Inflammatory macrophage treated with lipopolysaccharide for 4 hours (primary cell): ENCODE measurements around the gene PGRMC2.
A peak's percentile ranks its signal among the peaks of the same experiment; 100 is the strongest.

Experiments
- DNase-seq: peaks from one replicate; pipeline ENCODE4 v3.0.0-alpha.2; 2020

The PGRMC2 gene, protein sequence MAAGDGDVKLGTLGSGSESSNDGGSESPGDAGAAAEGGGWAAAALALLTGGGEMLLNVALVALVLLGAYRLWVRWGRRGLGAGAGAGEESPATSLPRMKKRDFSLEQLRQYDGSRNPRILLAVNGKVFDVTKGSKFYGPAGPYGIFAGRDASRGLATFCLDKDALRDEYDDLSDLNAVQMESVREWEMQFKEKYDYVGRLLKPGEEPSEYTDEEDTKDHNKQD

DNA sequence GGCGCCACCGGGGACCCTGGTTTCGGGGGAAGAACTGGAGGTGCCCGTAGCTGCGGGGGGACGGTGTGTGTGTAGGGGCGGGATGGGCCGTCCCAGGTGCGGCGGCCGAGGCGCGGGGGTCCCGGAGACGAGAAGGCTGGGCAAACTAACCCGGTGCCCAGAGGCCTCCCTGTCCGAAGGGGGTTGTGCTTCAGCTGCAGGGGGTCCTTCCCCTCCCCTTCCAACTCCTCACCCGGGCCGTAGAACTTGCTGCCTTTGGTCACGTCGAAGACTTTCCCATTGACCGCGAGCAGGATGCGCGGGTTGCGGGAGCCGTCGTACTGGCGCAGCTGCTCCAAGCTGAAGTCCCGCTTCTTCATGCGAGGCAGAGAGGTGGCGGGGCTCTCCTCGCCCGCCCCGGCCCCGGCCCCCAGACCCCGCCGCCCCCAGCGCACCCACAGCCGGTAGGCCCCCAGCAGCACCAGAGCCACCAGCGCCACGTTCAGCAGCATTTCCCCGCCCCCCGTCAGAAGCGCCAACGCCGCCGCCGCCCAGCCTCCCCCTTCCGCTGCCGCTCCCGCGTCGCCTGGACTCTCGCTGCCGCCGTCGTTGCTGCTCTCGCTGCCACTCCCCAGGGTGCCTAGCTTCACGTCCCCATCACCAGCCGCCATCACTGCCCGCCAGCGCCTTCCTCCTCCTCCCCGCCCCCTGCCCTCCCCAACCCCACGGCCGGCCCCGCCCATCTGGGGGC, at the start of gene PGRMC2:
PGRMC2 (minus strand) TSS at position 673 of the 730 bp plus-strand sequence; CDS start at position 650, 23 bp downstream.
- peak; percentile 17 for DNase-seq

DNA sequence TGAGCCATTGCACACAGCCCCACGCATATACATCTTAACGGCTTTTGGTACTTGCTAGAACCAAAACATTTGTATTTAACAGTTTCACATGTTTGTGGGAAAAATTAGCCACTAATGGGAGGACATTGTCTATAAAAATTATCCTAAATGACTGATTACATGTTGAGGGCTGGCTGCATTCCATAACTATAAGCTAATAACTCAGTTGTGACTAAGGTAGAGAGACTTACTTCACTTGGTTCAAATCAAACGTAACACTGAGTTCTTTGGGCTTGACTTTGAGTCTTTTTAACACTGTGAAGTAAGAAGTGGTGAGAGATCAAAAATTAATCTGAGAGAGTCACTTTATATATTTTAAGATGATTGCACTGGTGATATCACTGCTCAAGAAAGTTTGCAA, 47.9 kb upstream of the PGRMC2 start:
- DNase-seq: no peak

DNA sequence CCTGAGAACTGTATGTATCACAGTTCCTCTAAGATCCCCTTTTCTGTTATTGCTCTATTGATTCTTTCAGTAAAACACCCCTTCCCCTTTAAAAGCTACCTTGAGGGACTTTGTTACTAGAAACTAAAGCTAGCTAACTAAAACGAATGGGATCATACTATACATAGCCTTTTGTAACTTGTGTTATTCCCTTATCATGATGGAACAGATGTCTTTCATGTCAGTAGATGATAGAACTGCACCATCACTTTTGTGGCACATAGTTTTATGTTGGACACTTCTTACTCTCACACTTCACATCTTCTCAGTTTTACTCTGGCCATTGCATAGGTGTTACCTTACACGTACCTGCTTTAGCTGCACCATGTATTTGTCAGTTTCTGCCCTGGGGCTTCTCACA, 46.6 kb upstream of the PGRMC2 start:
- DNase-seq: no peak

DNA sequence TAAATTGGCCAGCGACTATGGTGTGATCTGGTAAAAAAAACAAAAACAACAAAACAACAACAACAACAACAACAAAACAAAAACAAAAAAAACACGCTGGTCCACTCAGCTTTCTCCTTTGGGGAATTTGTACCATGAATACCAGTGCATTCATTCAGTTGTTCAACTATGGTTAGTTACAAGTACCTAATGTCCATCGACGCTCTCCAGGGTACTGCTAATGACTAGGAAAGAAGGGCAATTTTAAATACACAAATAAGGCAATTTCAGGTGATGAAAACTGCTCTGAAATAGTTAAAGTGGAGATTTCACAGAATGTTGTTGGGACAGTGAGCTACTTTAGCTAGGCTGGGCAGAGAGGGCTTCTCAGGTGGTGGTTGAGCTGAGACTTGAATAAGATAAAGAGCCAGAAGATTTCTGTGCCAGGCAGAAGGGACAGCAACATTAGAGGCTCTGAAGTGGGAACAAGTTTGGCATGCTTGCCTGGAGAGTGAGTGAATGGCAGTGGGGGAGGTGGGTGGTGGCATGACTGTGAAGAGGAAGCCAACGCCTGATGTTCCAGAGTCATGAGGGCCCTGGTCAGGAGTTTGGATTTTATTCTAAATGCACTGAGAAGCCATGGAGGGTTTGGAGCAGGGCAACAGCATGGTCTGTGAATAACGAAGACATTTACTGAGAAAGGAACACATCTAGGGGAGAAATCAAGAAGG, 45.9 kb upstream of the PGRMC2 start:
- DNase-seq: no peak

DNA sequence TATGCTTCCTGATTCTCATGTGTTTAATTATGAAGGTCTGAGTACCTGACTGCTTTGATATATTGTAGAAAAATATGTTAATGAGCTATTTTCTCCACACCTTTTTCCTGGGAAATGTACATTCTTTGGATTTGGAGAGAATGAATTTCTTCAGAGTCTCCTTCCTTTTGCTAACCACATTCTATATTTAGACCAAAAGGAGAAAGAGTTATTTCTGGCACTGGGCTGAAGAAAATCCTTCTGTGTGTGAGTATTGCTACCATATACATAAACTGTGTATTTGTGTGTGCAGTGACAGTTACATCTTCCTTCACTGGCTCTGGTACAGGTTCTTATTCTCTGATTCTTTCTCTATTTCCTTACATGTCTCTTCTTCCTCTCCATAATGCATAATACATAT, 44.5 kb upstream of the PGRMC2 start:
- no peak for DNase-seq

DNA sequence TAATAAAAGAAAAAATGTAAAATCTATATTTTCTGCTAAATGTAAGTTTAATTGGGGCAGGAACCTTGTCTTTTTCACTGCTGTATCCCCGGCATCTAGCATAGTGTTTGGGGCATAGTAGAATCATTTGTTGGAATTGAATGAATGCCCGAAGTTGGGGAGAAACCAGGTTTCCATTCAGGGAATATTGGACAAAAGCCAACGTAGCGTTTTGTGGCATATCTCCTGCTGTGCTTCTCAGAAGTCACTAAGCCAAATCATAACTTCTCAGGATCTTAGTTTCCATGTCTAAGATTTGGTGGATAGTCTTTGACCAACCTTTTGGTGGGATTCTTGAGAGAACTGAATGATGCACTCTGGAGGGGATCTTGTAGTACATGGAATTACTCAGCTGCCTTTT, 42.0 kb upstream of the PGRMC2 start:
- DNase-seq: no peak

DNA sequence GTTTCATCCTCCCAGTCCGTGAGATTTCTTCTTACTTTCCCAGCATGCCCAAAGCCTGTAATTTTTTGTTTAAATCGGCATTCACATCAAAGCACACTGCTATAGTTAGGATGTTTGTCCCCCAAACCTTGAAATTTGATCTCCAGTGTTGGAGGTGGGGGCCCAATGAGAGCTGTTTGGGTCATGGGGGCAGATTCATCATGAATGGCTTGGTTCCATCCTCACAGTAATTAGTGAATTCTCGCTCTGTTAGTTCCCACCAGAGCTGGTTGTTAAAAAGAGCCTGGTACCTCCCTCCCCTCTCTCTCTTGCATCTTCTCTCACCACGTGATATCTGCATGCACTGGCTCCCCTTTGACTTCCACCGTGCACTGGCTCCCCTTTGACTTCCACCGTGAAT, 40.5 kb upstream of the PGRMC2 start:
- DNase-seq: no peak

DNA sequence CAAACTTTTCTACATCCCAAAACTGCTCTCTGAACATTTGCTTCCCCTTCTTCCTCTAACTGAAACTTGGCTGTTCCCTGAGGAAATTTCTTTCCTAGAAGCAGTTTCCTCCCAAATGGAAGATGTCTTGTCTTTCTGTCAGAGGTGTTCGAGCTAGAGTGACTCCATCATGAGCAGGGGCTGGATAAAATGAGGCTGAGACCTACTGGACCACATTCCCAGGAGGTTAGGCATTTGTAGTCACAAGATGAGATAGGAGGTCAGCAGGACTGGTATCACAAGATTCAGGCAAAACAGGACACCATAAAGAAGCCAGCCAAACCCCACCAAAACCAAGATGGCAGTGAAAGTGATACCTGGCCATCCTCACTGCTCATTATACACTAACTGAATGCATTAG, 35.8 kb upstream of the PGRMC2 start:
- DNase-seq: no peak

DNA sequence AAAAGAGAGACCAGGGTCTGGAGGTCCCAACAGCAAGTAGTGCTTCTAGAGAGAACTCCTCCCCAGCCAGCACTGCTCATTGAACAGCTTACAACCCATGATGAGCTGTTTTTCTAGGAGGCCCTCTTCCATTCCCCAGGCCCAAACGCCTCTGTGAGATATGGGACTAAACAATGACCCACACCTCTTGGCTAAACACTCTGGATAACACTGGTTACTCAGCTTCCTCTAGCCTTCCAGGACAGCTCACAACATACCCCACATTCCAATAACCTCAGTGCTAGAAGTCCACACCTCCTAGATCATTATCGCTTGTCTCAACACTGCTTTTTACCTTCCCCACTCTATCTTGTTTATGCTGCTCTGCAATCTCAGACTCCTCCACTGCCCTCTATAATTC, 35.4 kb upstream of the PGRMC2 start:
- no peak for DNase-seq

DNA sequence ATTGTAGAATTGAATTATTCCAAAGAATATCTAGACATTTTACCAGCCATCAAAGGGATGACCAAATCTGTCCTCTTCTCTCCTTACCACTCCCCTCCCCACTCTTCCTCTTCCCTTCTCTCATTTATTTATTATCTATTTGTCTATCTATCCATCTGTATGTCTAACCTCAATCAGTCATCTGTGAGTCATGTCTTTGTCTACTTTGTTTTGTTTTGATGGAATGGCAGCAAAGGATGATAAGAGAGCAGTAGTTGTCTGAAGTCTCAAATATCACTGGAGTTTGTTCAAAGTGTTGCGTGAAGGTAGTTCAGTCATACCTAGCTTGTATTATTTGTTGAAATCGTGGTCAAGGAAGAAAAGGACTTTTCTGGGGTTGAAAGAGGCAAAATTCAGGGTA, 34.7 kb upstream of the PGRMC2 start:
- DNase-seq: no peak

DNA sequence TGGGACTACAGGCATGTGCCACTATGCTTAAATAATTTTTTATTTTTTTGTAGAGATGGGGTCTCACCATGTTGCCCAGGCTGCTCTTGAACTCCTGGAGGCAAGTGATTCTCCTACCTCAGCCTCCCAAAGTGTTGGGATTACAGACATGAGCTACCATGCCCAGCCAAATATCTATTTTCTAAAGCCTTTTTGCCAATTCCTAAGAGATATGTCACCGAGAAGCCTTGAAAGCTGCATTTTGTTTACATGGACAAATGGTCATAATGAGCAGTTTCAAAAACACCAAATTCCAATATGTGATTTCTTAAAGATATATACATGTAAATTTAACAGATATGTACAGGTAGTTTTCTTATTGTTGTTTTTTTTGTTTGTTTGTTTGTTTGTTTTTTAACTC, 33.0 kb upstream of the PGRMC2 start:
- DNase-seq: no peak

DNA sequence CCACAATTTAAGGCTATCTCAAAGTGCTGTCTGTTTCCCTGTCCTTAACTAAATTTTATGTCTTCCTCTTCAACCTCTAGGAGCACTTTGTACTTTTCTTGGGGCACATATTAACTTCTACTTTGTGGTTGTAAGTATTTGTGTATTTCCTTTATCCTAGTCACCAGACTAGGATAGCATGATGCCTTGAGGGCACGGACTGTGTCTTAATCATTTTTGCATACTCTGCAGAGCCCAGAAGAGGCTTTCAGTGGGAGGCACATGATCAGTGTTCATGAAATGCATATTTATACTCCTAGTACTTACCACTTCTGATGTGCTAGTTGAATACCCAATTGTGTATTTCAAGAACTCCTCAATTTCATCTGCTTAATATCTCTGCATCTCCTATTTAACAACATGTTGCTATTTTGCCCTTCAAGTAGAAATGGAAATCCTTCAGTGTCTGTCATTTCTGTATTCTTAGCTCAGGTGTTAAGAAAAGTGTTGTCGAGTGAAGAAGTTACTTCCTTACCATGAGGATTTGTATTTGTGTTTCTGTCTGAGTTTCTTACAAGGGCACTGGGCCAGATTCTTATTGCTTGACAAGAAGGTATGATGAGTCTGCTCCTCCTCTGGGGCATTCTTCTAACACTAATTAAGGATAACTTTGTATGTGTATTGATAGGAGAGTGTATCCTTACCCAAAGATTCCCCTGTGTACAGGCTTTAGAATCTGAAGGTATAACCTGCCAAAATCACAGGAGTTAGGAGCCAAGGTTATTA, 28.3 kb upstream of the PGRMC2 start:
- DNase-seq: peak; percentile 12

DNA sequence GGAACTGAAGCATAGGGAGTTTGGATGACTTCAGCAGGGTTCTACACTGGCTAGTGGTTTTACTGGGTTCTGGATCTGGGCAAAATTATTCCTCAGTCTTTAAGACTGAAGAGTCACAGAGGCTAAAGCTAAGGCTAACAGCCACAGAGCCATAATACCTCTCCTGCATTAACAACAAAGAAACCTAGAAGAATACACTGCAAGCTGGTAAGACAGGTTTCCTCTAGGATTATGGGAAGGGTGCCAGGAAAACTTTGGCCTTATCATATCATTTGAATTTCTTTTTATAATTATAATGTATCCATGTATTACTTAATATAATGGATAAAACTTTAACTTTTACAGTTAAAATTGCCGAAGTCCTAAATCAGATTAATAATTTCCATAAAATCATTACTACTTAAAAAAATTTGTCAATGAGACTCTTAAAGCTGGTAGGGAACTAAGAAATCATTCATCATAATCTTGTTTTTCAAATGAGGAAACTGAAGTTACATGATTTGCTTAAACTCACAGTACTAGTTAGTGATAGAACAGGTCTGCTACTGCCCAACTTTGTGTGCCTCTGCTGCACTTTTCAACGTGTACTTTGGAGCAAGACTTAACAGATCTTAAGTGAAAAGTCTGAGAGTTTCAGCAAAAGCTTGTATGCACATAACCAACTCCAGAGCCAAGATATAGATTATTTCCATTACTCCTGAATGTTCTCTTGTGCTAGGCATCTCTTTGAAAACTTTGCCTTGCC, 24.2 kb upstream of the PGRMC2 start:
- no peak for DNase-seq

DNA sequence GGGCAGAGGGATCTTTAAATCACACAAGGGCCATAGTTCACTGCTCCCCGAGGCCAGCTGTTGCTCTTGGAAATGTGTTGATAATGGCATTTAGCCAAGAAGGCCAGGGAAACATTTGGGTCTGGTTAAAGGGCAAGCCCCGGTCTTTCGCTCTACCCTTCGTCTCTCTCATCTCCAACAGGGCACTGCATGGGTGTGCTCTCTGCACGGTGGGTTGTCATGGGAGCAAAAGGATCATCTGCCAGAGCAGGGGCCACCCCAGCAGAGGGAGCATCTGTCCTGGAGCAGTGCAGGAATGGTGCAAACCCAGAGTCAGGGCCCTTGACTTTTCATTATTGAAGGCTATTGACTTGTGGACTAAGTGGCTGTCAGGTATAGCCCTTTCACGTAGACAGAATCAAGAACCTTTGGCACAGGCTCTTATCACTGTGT, 22.7 kb upstream of the PGRMC2 start:
- no peak for DNase-seq

DNA sequence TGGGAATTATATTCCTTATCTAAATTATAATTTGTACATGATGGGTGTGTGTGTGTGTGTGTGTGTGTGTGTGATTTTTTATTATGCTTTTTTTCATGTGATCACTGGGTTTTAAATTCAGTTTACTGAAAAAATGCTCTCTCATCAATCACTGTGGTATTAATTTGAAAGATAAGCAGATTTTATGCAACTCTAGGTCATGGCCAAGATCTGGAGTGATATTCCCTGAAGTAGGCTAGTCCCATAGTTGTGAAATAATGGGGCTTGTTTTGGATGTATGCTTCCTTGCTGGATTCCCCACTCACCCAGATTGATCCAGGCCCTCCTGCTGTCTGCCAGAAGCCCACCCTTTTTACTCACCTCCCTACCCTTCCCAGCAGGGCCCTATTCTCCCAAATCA, 22.0 kb upstream of the PGRMC2 start:
- no peak for DNase-seq

DNA sequence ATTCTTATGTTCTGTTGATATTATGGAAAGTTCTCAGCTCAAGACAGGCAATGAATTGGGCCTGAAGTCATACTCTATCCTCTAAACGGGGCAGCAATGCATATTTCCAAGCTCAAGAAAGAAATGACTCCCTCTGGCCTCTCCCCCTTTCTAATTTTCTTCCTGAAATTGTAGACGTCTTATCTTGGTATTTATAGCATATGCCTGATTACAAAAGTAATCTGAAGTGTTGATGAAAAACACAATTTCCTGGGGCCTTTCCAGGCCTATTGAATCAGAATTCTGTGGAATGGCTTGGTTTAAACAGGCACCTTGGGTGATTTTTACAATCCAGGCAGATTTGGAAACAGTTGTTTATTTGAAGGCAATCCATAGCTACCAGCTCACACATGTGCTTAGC, 21.4 kb upstream of the PGRMC2 start:
- no peak for DNase-seq

DNA sequence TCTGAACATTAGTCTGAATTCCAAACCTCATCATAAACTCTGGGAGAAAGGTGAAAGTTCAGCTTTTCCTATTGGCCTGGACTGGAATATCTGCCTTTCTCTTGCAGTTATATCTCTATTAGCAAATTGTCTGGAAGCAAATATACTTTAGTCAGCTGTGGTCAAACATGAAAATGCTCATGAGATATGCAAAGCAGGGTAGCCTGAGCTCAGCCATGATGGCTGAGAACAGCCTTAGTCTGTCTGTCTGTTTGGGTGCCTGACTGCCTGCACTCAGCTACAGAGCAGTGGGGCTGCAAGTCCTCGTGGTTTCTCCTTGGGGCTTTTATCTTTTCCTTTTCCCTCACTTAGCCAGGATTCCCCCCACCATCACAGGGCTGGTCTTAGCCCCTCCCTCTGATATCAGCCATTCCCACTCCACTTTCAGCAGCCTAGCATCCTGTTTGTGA, 19.5 kb upstream of the PGRMC2 start:
- DNase-seq: no peak

DNA sequence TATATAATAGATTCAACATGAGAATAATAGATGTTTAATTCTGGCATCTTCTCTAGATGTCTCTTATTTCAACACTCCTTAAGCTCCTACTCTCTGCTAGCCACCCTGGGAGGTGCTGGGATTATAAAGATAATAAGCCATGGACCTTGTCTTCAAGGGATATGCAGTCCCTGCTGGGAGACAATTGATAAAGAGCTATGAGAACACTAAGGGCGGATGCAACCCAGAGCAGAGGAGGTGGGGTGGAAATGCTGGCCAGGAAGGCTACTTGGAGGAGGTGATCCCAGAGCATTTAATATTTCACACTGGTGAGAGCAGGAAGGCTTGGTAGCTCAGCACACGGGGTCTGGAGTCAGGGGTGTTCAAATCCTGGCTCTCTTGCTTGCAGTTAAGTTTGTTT, 18.3 kb upstream of the PGRMC2 start:
- DNase-seq: no peak

DNA sequence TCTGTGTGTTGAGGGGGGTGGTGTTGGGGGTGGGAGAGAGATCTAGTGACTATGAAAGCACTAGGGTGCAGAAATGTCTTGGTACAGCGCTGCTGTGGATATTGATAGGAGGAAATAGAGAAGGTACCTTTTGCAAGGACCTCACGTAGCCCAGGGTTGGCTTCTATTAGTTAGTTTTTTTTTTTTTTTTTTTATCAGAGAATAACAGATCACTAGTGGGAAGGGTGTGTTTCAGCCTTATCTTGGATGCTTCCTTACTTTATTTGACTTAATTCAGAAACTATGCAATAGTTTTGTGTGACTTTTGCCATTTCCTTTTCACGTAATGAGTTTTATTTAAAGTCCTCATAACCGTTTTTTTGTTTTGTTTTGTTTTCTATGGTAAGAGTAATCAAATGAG, 16.4 kb upstream of the PGRMC2 start:
- no peak for DNase-seq

DNA sequence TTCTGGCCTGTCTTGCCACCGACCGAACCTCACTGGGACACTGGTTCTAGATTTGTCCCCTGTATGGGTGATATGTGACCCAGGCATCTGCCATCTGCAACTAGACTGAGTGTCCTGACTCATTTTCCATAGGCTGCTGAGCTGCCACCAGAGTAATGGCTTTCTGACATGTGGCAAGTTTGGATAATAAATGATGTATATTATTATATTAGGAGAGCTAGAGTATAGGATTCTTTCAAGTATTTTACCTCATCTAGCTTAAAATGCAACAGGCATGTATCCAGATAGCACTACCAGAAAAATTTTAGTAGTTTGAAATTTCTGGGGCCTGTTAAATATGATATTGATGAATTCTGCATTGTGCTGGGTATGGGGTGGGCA, 15.8 kb upstream of the PGRMC2 start:
- no peak for DNase-seq

DNA sequence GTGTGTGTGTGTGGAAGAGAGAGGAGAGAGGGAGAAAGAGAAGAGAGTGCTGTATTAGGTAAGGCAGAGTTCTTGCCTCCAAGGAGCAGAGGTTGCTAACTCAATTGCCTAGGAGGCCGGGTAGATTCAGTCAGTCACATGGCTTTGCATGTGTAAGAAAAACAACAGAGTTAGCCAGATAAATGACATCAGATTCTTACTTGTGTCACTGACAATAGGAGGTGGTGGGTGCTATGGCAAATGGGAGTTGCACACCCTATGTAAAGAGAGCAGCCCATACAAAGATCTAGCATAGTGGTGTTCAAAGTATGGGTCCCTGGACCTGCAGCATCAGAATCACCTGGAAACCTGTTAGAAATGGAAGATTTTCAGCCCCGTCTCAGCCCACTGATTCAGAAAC, 14.4 kb upstream of the PGRMC2 start:
- DNase-seq: no peak

DNA sequence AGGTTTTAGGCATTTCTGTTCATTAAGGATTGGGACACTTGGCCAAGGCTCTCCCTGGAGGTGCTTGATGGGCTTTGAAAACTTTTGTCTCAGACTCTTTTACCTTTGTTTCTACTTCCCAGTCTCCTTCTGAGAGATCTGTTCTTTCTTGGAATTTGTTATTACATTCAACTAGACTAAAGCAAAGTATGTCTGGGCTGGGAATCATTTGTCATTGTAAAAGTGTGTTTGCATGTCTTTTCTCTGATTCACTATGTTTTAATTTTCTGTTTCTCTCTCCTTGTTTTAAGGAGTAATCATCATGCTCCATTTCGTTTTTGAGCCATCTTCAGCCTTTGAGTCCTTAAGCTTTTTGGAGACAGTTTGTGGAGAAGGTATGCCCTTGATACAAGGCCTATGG, 12.2 kb upstream of the PGRMC2 start:
- no peak for DNase-seq

DNA sequence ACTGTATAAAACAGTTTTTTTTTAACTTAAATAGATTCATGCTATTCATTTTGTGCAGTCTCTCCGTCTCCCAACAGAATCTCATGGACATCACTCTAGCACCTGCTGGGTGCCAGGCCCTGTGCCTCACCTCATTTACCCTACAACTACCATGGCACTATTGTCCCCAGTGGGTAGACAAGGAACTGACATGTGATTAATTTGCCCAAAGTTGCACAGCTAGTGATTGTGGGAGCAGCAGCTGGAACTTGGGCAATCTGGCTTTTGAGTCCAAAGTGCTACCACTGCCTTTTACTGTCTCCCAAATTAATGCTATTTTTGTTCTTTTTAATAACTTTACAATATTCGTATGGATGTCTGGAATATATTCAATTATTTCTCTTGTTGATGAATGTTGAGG, 11.2 kb upstream of the PGRMC2 start:
- DNase-seq: no peak
